HG02970 (cell line): Measurements from ENCODE around the gene PTPRN2.
"Not testable (repeated sequence)": the region's sequence is repeated elsewhere in the genome, so short reads cannot be mapped to it uniquely, and the experiment has no call there.

Experiments used
- ATAC-seq: cut with Tn5 transposase; IDR thresholded peaks from one replicate; pipeline ENCODE4 v1.9.1; 2021; ENCODE audit warnings: mild to moderate bottlenecking, moderate library complexity, moderate number of reproducible peaks; ENCODE audit not compliant: unreplicated experiment, low FRiP score

The PTPRN2 gene

GRCh38 chr7:158296798-158297104 is 290.9 kb downstream of the PTPRN2 start:
- ATAC-seq, result no peak

- ATAC-seq, result no peak
Observed at GRCh38 chr7:158295966-158296797, 291.4 kb downstream of the PTPRN2 start.

- ATAC-seq, result not testable (repeated sequence)
Observed at GRCh38 chr7:158294468-158295215, 293.0 kb downstream of the PTPRN2 start.

- ATAC-seq, result no peak
Observed at GRCh38 chr7:158292948-158293347, 294.7 kb downstream of the PTPRN2 start.

- no peak for ATAC-seq
Observed at GRCh38 chr7:158291998-158292397, 295.6 kb downstream of the PTPRN2 start.

- ATAC-seq, result no peak
Observed at GRCh38 chr7:158289761-158290523, 297.7 kb downstream of the PTPRN2 start.

- no peak for ATAC-seq
Observed at GRCh38 chr7:158289231-158289630, 298.4 kb downstream of the PTPRN2 start.

GRCh38 chr7:158286210-158286609 is 301.4 kb downstream of the PTPRN2 start:
- ATAC-seq, result no peak

GRCh38 chr7:158285383-158285770 is 302.2 kb downstream of the PTPRN2 start:
- no peak for ATAC-seq

- ATAC-seq, result no peak
Observed at GRCh38 chr7:158284617-158285382, 302.8 kb downstream of the PTPRN2 start.

- no peak for ATAC-seq
Observed at GRCh38 chr7:158284121-158284520, 303.5 kb downstream of the PTPRN2 start.

GRCh38 chr7:158283016-158283974 is 304.3 kb downstream of the PTPRN2 start:
- ATAC-seq, result no peak

GRCh38 chr7:158282461-158283001 is 305.1 kb downstream of the PTPRN2 start:
- no peak for ATAC-seq

GRCh38 chr7:158281441-158281840 is 306.2 kb downstream of the PTPRN2 start:
- no peak for ATAC-seq

- ATAC-seq, result no peak
Observed at GRCh38 chr7:158280448-158281144, 307.0 kb downstream of the PTPRN2 start.

- ATAC-seq, result no peak
Observed at GRCh38 chr7:158279539-158280447, 307.8 kb downstream of the PTPRN2 start.

GRCh38 chr7:158278745-158279320 is 308.8 kb downstream of the PTPRN2 start:
- ATAC-seq, result no peak
